SK-N-MC (cell line): Measurements from ENCODE around the gene FRMPD2.

ENCODE experiments used
- DNase-seq: peaks from one replicate; pipeline ENCODE4 v3.0.0-alpha.2; 2011; ENCODE audit warnings: low read depth, low spot score
- H3K27ac ChIP-seq: fragments of 200-600 bp; sonication (generic); 2 replicates; pipeline ENCODE4 v1.5.1; 2016; ENCODE audit warnings: mixed run types
- H3K36me3 ChIP-seq: fragments of 200-600 bp; sonication (generic); 2 replicates; pipeline ENCODE4 v1.6.1; 2017; ENCODE audit warnings: antibody characterized with exemption, low read length, mixed read lengths; ENCODE audit not compliant: insufficient read depth
- H3K4me3 ChIP-seq: fragments of 200-600 bp; sonication (generic); 2 replicates; pipeline ENCODE4 v1.5.1; 2016
- H3K9ac ChIP-seq: fragments of 200-600 bp; sonication (generic); 2 replicates; pipeline ENCODE4 v1.8.0; 2017; ENCODE audit warnings: mixed run types, mixed read lengths; ENCODE audit not compliant: insufficient read length
- H3K9me3 ChIP-seq: fragments of 200-600 bp; sonication (generic); 2 replicates; pipeline ENCODE4 v1.6.1; 2017; ENCODE audit warnings: low read depth, mild to moderate bottlenecking, antibody characterized with exemption, low read length, moderate library complexity, mixed read lengths
- EZH2 ChIP-seq: fragments of 200-600 bp; sonication (generic); IDR thresholded peaks from one replicate; pipeline ENCODE4 v1.6.1; 2017; ENCODE audit warnings: antibody characterized with exemption
- FOXP2 ChIP-seq: optimal IDR thresholded peaks from 2 replicates; pipeline ENCODE3; 2011; ENCODE audit warnings: mild to moderate bottlenecking, moderate library complexity; ENCODE audit not compliant: insufficient read depth; ENCODE audit errors: extremely low read length, control extremely low read depth
- POLR2AphosphoS5 ChIP-seq: IDR thresholded peaks from 2 replicates; pipeline ENCODE4 v1.6.1; 2012; ENCODE audit warnings: mild to moderate bottlenecking, low read depth, low read length, borderline replicate concordance

Gene FRMPD2

GRCh38 chr10:48306265-48306869 is 31.9 kb upstream of the FRMPD2 start, which contains the start of gene MAPK8:
TSS of gene MAPK8 (plus strand) at chr10:48306677. CDS start at chr10:48401661, 94,984 bp downstream.
- Histone ChIP-seq H3K9ac (peak within 1 kb of the TSS; percentile 79), H3K36me3 (no peaks in the 10 kb centered on the region), H3K9me3 (no peaks in the 10 kb centered on the region), H3K4me3 (peak within 1 kb of the TSS; percentile 79), H3K27ac (no peak within 1 kb of the TSS)
- TF ChIP-seq POLR2AphosphoS5, result peak; percentile 35; the same call in 1 of the 2 replicates
- TF ChIP-seq FOXP2, result no peak
- peak; percentile 1 for DNase-seq

- H3K9me3 ChIP-seq, result no peaks in the 10 kb centered on the region
- no peaks in the 10 kb centered on the region for H3K36me3 ChIP-seq
- H3K4me3 ChIP-seq, result peak overlapping the region; percentile 70
- no peak overlapping the region for H3K9ac ChIP-seq
- no peak for DNase-seq
- TF ChIP-seq FOXP2, result no peak
- TF ChIP-seq POLR2AphosphoS5, result no peak
- no peak for TF ChIP-seq EZH2
- H3K27ac ChIP-seq, result no peak overlapping the region
Observed at GRCh38 chr10:48305905-48306264, 31.4 kb upstream of the FRMPD2 start.

GRCh38 chr10:48302515-48303476 is 28.3 kb upstream of the FRMPD2 start:
- Histone ChIP-seq H3K9me3 (no peaks in the 10 kb centered on the region), H3K36me3 (no peaks in the 10 kb centered on the region), H3K9ac (no peak overlapping the region), H3K4me3 (no peak overlapping the region), H3K27ac (no peak overlapping the region)
- no peak for TF ChIP-seq EZH2
- no peak for TF ChIP-seq FOXP2
- no peak for TF ChIP-seq POLR2AphosphoS5
- DNase-seq, result no peak

GRCh38 chr10:48300556-48300955 is 26.1 kb upstream of the FRMPD2 start:
- TF ChIP-seq EZH2, result no peak
- TF ChIP-seq POLR2AphosphoS5, result no peak
- TF ChIP-seq FOXP2, result no peak
- DNase-seq, result no peak
- H3K4me3 ChIP-seq, result no peak overlapping the region
- H3K9me3 ChIP-seq, result no peaks in the 10 kb centered on the region
- H3K9ac ChIP-seq, result no peak overlapping the region
- no peak overlapping the region for H3K27ac ChIP-seq
- no peaks in the 10 kb centered on the region for H3K36me3 ChIP-seq

- Histone ChIP-seq H3K27ac (no peak overlapping the region), H3K9ac (no peak overlapping the region), H3K4me3 (no peak overlapping the region), H3K36me3 (no peaks in the 10 kb centered on the region), H3K9me3 (no peaks in the 10 kb centered on the region)
- no peak for TF ChIP-seq FOXP2
- no peak for TF ChIP-seq POLR2AphosphoS5
- no peak for TF ChIP-seq EZH2
- no peak for DNase-seq
Observed at GRCh38 chr10:48299692-48300091, 25.2 kb upstream of the FRMPD2 start.

- Histone ChIP-seq H3K9me3 (no peaks in the 10 kb centered on the region), H3K4me3 (no peak overlapping the region), H3K9ac (no peak overlapping the region), H3K36me3 (no peaks in the 10 kb centered on the region), H3K27ac (no peak overlapping the region)
- DNase-seq, result no peak
- TF ChIP-seq FOXP2 (no peak), POLR2AphosphoS5 (no peak), EZH2 (no peak)
Observed at GRCh38 chr10:48299066-48299465, 24.6 kb upstream of the FRMPD2 start.

GRCh38 chr10:48296576-48297098 is 22.1 kb upstream of the FRMPD2 start:
- Histone ChIP-seq H3K9ac (no peak overlapping the region), H3K4me3 (no peak overlapping the region), H3K9me3 (no peaks in the 10 kb centered on the region), H3K36me3 (no peaks in the 10 kb centered on the region), H3K27ac (no peak overlapping the region)
- TF ChIP-seq EZH2 (no peak), POLR2AphosphoS5 (no peak), FOXP2 (no peak)
- DNase-seq, result no peak

GRCh38 chr10:48294431-48294830 is 19.9 kb upstream of the FRMPD2 start:
- TF ChIP-seq POLR2AphosphoS5 (no peak), FOXP2 (no peak), EZH2 (no peak)

More at GRCh38 chr10:48294431-48294830, 19.9 kb upstream of the FRMPD2 start:
- H3K36me3 ChIP-seq, result no peaks in the 10 kb centered on the region
- H3K27ac ChIP-seq, result no peak overlapping the region
- no peak for DNase-seq
- no peaks in the 10 kb centered on the region for H3K9me3 ChIP-seq
- H3K9ac ChIP-seq, result no peak overlapping the region
- H3K4me3 ChIP-seq, result no peak overlapping the region
